Measurements from ENCODE around the gene MSL3B.

The MSL3B gene

GRCh38 chr2:233832414-233832813 lies 35.8 kb downstream of the MSL3B start:
- DNase-seq, result no peak

GRCh38 chr2:233831861-233832260 lies 36.3 kb downstream of the MSL3B start:
- no peak for DNase-seq

- DNase-seq, result no peak
Observed at GRCh38 chr2:233831011-233831721, 37.0 kb downstream of the MSL3B start.

DNA sequence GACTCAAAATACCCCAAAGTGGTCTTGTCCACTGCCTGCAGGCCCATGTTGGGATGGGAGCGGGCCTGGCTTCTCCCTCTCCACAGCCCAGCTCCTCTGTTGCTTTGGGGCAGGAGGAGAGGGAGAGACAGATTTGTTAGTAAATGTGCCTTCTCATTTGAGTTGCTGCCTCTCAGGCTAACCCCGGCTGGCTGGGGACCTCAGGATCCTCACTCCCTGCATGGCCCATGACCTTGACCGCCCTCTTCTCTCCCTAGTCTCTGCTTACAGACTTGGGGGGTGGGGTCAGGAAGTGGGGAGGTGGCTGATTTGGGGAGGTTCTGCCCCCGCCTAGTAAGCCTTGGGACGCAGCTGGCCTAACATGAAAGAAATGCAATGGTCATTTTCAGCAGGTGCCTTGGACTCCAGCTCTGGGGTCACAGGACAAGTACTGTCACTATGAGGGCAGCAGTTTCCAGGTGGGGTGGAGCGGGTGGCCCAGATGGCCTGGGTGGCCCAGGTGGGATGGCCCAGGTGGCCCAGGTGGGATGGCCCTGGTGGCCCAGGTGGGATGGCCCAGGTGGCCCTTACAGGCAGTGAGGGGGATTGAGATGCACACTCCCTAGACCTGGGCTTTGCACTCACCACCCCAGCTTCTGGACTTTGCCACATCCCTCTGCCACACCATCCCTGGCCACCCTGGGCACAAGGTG lies 37.9 kb downstream of the MSL3B start:
- DNase-seq, result no peak

DNA sequence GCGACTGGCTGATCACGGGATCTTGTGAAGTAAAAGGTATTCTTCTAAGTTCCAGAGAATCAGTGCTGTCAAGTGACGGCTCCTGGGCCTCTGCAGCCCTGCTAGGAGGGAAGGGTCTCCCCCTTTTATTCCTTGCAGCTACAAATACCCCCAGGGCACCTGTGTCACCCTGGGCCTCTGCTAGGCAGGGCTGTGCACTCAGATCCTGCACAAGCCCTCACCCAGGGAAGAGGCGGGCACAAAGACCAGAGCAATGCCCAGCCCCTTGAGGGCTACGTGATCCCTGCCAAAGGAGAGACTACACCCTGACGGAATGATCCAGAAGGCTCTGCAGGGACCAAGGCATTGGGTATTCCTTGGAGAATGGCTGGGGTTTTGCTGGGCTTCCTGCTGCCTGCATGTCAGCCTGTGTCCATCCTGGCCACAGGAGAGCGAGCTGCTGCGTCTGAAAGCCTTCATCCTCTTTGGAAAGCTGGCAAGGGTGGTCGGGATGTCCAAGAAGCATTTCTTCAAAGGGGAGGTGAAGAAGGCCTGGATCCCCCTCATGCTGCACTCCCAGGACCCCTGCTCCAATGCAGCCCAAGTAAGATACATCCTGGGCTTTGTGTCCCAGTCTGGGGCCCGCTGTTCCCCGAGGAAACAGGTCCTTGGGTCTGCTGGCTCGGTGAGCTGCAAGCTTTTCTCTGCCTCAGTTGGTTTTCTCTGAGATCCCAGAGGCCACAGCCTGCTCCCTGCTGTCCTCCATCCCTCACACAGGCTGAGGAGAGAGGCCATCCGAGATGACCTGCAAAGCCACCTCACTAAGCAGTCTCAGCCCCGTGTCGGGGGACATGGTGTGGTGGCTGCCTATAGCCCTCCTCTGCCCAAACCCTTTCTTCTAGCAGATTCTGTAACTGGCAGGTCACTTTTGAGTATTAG lies 38.7 kb downstream of the MSL3B start:
- no peak for DNase-seq

DNA sequence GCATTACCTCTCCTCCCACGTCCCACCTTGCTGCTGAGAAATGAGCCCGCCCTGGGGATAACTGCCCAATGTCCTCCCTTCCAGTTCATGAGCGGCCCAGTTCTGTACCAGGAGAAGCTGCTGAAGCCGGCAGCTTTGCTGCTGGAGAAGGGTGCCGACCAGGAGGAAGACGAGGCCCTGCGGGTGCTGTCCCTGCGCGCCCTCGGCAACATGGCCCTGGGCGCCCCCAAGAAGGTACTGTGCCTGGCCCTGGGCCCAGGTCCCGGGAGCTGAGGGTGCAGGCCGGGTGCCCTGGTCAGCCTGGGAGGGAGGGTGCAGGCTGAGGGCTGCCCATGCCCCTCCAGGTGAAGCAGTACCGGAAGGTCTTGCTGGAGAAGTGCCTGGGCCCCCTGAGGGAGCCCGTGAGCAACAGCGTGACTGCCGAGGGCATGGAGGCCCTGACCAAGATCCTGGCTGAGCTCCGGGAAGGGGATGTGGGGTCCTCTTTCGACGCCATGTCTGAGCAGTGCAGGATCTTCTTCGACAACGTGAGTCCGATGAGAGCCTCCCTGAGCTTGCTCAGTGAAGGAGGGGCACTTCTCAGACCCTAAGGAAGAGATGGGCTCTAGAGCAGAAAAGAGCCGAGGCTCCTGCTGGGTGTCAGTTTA lies 39.5 kb downstream of the MSL3B start:
- DNase-seq, result no peak

DNA sequence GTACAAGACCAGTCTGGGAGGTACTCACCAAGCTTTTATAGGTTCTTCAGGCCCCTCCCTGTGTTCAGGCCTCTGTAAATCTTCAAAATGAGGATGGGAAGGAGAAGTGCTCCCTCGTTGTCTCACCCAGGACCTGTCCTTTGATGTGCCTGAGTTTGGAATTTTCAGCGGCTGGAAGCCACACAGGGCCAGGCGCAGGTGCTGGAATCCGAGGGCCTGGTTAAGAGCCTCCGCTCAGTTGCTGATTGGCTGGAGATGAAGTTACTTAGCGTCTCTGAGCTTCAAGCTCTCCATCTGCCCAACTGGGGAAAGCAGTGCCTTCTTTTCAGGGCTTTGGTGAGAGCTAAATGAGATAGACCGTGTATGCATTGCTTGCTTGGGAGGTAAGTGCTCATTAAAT lies 43.8 kb downstream of the MSL3B start:
- no peak for DNase-seq

DNA sequence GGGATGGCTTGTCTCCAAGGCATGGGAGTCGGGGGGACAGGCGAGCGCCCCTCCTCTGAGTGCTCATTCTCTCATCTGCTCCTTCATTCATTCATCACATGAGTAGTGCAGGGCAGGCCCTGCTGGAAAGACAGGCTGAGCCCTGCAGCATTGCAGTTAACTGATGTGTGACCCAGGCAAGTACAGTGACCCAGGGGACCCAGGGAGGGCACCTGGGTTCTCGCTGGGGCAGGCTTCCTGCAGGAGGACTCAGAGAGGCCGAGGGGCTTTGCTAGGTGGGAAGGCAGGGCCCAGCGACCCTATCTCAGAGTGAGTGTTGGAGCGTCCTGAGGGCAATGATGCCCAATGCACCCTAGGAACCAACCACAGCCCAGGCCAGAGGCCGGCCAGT lies 44.5 kb downstream of the MSL3B start:
- no peak for DNase-seq

DNA sequence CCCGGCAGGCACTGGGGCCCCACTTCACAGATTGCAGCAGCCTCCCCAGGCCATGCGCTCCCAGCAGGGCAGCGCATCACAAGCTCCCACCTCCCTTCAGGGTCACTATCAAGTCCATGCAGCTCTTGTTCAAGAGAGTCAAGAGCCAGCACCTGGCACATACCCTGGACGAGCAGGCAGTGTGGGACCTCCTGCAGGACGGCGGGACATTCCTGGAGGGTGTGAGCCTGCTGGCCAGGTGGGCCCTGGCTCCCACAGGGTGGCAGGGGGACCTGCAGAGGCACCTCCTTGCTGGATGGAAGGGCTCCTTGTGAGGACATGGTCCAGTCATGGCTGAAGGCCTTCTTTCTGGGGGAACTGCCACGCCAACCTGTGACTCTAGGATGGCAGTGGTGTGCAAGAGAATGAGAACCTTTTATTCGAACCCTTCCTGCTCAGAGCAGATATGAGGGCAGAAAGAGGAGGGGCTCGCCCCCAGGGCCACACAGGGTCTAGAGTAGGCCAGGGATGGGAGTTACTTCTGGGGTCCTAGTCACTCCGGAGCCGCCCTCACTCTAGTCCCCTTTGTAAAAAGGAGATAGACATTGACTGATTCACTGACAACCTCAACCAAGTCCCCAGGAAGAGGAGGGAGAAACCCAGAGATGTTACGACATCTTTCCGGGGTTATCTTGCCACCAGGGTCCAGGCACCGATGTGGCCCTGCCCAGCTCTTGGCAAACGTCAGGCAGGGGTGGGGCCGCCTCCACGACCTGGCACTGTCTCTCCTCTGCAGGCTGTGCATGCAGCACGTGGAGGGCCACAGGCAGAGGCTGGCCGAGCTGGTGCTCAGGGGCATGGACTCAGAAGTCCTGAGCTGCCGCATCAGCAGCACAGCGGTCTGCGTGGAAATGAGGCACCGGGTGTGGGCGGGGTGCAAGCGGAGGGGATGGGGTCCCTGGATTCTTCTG lies 45.1 kb downstream of the MSL3B start:
- DNase-seq, result no peak

DNA sequence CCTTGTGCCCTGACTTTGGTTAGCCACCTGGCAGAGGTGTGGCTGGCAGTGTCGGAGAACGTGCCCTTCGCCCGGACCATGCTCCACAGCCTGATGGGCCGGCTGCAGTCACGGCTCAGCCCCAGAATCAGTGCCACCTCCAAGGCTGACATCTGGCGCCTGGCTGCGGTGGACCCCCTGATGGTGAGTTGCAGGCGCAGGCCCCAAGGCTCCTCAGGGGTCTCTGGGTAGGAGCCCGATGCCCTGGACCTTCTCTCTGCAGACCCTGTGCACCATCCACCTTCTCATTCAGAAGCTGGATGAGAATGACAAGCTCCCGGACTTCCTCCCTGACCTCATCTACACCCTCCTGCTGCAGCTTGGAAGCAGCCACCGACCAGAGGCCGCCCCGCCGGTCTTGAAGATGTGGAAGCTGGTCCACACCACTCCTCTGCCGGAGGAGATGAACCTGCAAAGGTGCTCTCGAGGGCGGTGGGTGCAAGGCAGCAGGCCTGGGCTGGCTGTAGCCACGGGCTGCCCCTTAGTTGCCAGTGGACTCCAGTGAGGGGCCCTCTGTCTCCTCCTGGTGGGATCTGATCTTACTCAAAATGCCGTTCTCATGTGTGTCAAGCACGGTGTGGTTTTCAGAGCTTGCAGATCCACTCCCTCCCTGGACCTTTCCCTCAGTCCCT lies 46.0 kb downstream of the MSL3B start:
- DNase-seq, result no peak

- DNase-seq, result no peak
Observed at GRCh38 chr2:233821709-233822100, 46.5 kb downstream of the MSL3B start.

DNA sequence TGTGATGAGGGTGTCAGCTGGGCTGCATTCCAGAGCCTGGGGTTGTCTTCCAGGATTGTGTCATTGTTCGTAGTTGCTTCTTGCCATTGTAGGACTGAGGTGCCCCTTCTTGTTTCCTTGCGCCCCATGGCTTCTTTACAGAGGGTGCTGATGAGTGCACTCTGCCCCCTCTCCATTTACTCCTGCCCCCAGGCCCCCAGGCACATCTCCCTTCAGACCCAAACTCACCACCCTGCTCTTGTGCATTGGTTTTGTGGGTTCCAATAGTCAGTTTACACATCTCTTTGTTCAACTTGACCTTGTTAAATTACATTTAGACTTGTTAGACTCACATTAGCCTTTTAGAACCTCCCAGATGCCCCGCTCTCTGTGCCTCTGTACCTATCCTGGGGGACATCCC lies 47.0 kb downstream of the MSL3B start:
- DNase-seq, result no peak

DNA sequence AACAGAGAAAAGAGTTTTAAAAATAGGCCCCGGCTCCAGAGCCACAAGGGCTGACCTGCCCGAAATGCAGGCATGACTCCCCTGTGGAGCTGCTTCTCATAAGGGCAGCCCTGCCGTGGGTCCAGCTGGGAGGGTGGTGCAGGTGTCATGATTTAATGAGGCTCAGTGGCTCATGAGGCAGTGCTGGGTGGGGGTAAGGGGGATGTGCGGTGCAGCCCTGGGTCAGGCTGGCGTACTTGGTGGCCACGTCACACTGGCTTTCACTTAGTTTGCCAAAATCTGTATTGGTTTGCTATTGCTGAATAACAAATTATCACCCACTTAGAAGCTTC lies 47.4 kb downstream of the MSL3B start:
- no peak for DNase-seq

DNA sequence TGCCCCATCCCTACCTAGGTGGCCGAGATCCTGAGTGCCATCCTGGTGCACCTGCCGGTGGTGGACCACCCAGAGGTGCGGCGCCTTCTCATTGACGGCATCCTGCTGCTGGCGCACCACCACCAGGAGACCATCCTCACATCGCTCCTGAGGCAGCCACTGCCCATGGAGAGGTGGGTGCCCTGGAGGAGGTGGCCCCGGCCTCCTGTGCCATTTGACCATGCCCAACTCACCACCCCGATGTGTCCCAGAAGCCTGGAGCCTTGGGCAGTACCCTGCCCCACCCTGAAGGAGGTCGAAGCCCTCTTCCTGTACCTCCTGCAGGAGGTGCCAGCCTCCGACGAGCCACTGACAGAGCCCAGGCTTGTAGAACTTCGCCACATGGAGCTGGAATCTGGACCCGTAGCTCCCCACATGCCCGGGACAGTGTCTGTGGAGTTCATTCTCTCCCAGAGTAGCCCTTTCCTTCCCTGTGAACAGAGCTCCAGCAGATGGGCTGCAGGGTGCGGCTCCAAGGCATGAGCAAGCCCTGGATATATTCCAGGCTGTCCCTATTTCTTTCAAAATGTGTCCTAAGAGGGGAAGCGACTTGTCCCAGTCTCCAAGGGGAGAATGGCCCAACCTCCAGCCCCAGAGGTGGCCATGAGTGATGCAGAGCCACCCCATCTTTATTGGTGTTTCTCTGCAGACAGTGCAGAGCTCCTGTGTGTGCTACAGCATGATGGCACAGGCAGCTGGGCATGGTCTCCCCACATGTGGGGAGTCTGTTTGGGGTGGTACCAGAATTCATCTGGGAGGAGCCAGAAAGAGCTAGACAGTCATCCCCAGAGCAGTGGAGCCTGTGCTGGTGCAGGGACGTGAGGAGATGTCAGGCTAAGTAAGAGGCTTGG lies 48.1 kb downstream of the MSL3B start:
- DNase-seq, result no peak

GRCh38 chr2:233818639-233819621 lies 49.3 kb downstream of the MSL3B start:
- no peak for DNase-seq

DNA sequence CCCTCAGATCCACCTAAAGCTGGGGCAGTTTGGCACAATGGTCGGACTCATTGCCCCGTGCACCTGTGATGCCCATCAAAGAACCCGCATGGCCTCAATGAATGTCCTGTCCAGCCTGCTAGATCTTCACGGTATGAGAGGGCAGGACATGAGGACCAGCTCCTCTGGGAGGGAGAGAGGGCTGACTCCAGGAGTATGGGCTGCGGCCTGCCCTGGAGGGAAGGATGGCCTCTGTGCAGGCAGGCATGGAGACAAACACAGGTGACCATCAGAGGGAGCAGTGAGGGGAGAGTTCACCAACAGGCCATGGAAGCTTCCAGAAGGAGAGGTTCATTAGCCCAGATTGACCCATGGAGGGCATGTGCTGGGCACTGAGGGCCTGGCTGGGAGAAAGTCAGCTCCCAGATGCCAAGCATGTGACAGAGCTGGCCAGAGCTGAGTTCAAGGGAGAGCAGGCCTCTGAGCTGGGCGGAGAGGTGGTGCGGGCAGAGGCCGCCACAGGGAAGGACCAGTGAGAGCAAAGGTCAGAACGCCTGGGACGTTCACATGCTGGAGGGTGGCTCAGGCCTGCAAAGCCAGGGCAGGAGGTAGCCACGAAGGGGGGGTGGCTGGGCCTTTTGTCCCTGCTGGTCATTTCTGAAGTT lies 50.1 kb downstream of the MSL3B start:
- DNase-seq, result no peak

DNA sequence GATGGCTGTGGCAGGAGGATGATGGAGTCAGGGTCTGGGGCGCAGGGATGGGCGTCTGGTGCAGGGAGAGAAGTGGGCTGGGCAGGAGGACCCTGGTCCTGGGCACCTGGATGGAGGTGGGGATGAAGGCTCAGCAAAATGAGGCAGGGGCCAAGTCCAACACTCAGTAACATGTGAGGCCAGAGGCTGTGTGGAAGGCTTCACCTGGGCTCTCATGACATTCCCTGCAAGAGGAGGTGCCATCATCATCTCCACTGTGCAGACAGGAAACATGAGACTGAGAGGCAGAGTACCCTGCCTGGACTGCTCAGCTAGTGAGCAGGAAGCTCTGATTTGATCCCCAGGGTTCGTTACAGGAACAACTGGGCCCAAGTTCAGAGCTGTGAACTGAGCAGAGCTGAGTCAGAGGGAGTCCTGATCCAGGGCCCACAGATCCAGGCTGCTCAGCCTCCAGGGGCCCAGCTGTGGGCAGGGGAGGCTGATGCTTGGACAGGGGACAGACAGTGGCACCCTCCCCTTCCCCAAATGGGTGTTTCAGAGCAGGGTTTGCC lies 50.8 kb downstream of the MSL3B start:
- no peak for DNase-seq

DNA sequence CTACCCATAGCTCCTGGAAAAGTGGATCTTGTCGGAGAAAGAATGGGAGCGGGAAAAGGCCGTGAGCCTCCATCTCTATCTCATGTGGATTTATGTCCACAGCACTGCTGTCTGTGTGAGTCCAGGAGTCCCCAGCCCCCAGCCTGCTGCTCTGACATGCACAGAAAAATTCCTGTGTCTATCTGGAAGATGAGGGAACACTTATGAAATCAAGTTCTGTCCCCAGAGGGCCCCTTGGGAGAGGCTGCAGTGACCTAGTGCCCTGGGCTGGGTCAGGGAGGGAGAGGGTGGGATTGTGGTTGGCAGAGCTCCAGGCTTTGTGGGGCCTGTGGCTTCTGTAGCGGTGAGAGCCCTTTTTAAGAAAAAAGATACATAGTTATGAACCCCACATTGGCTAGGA lies 51.4 kb downstream of the MSL3B start:
- no peak for DNase-seq
